Endothelial cell of umbilical vein (primary cell): ENCODE measurements around the gene ZG16B. TPM values are rescaled to one million over a fixed set of nuclear protein-coding genes. Genes with fewer than 3 reads are reported as not detected.

Experiments
- BruUV-seq: library from RNA; stranded (reverse); fragments of 400-500 nt; replicated peaks from 2 replicates; lab custom pipeline; 2021; lab: Mats Ljungman, UMichigan
- CTCF ChIA-PET: fragments of 300-600, 350-600 bp; sonication (Branson Sonifier 250); formaldehyde crosslinking; loops from one replicate; lab custom pipeline; 2021; ENCODE audit warnings: antibody characterized with exemption, inconsistent platforms; lab: Charles Lee
- POLR2A ChIA-PET: fragments of 300-600, 350-600 bp; sonication (Branson Sonifier 250); formaldehyde crosslinking; loops from one replicate; lab custom pipeline; 2021; ENCODE audit warnings: antibody characterized with exemption, inconsistent platforms; lab: Charles Lee
- DNase-seq: peaks from one replicate; pipeline ENCODE4 v3.0.0-alpha.2; 2011; ENCODE audit warnings: low read depth, low spot score
- FAIRE-seq: peaks from 2 replicates; lab custom pipeline; 2011; peaks lifted over from hg19 to GRCh38; lab: Jason Lieb, UNC
- H2AFZ ChIP-seq: 2 replicates; pipeline ENCODE4 v1.6.0; 2012; ENCODE audit warnings: low read depth, low read length, control low read depth, inconsistent platforms
- H3K27ac ChIP-seq: 2 replicates; pipeline ENCODE4 v1.5.1; 2011; ENCODE audit warnings: low read depth, mild to moderate bottlenecking, control low read depth, low read length, moderate library complexity; ENCODE audit not compliant: insufficient read depth
- H3K27me3 ChIP-seq, 2 experiments: 2 replicates each; pipeline versions ENCODE4 v1.6.0 to v1.6.1; 2011; ENCODE audit warnings: low read length in 2 of 2, mixed read lengths in 1 of 2; ENCODE audit not compliant: control insufficient read depth in 2 of 2, insufficient read depth in 2 of 2
- H3K36me3 ChIP-seq, 2 experiments: 2 replicates in 1 of 2; 3 replicates in 1 of 2; pipeline ENCODE4 v1.5.1; 2011; ENCODE audit warnings: low read length in 2 of 2, mild to moderate bottlenecking in 1 of 2, moderate library complexity in 1 of 2; ENCODE audit not compliant: control insufficient read depth in 2 of 2, insufficient read depth in 2 of 2; ENCODE audit errors: extremely low read depth in 1 of 2
- H3K4me1 ChIP-seq: 3 replicates; pipeline ENCODE4 v1.5.1; 2011; ENCODE audit warnings: mild to moderate bottlenecking, low read length; ENCODE audit not compliant: control insufficient read depth, insufficient read depth; ENCODE audit errors: extremely low read depth
- H3K4me2 ChIP-seq: 2 replicates; pipeline ENCODE4 v1.6.1; 2011; ENCODE audit warnings: low read length, control low read depth, mixed read lengths; ENCODE audit not compliant: insufficient read depth
- H3K4me3 ChIP-seq, 3 experiments: fragments of 200-600 bp in 1 of 3; sonication (generic), shearing (Covaris generic) in 1 of 3; replicated peaks in 1 of 3; 2 replicates each; pipeline ENCODE4 v1.5.1; 2011 to 2016; ENCODE audit warnings: control low read depth in 3 of 3, low read length in 3 of 3, mild to moderate bottlenecking in 2 of 3, inconsistent platforms in 1 of 3, low read depth in 1 of 3, moderate library complexity in 1 of 3; ENCODE audit not compliant: insufficient read depth in 1 of 3
- H3K79me2 ChIP-seq: 2 replicates; pipeline ENCODE4 v1.6.0; 2012; ENCODE audit warnings: low read length, inconsistent platforms; ENCODE audit not compliant: control insufficient read depth, insufficient read depth
- H3K9ac ChIP-seq: replicated peaks from 2 replicates; pipeline ENCODE3; 2011; ENCODE audit warnings: low read length, control low read depth; ENCODE audit not compliant: insufficient read depth; ENCODE audit errors: extremely low read depth
- H3K9me1 ChIP-seq: replicated peaks from 3 replicates; pipeline ENCODE4 v1.6.0; 2011; ENCODE audit warnings: mild to moderate bottlenecking, low read length; ENCODE audit not compliant: control insufficient read depth, insufficient read depth; ENCODE audit errors: extremely low read depth
- H3K9me3 ChIP-seq: replicated peaks from 2 replicates; pipeline ENCODE4 v1.5.1; 2012; ENCODE audit warnings: low read length, inconsistent platforms; ENCODE audit not compliant: control insufficient read depth, insufficient read depth
- H4K20me1 ChIP-seq: replicated peaks from 2 replicates; pipeline ENCODE3; 2011; ENCODE audit warnings: mild to moderate bottlenecking, low read length; ENCODE audit not compliant: control insufficient read depth, insufficient read depth; ENCODE audit errors: extremely low read depth
- EZH2 ChIP-seq: IDR thresholded peaks from 2 replicates; pipeline ENCODE4 v1.6.1; 2012; ENCODE audit warnings: borderline replicate concordance, low read depth, mild to moderate bottlenecking, moderate library complexity, low read length, inconsistent platforms; ENCODE audit not compliant: severe bottlenecking
- FOS ChIP-seq: IDR thresholded peaks from 2 replicates; pipeline ENCODE4 v1.6.1; 2011; ENCODE audit warnings: mild to moderate bottlenecking, low read length, moderate library complexity, borderline replicate concordance; ENCODE audit not compliant: insufficient read depth
- GATA2 ChIP-seq: IDR thresholded peaks from 2 replicates; pipeline ENCODE4 v1.7.0; 2011; ENCODE audit warnings: low read depth, mild to moderate bottlenecking, moderate library complexity, mixed read lengths, low read length; ENCODE audit not compliant: insufficient read length, insufficient read depth
- JUN ChIP-seq: IDR thresholded peaks from 2 replicates; pipeline ENCODE4 v1.6.1; 2011; ENCODE audit warnings: borderline replicate concordance, low read depth; ENCODE audit not compliant: insufficient read length, insufficient read depth
- MYC ChIP-seq: IDR thresholded peaks from one replicate; pipeline ENCODE4 v1.6.1; 2011; ENCODE audit warnings: mild to moderate bottlenecking, low read depth, low read length
- POLR2A ChIP-seq: IDR thresholded peaks from 2 replicates; pipeline ENCODE4 v1.6.1; 2012; ENCODE audit warnings: low read depth, mild to moderate bottlenecking, control low read depth, low read length
- POLR2AphosphoS5 ChIP-seq: IDR thresholded peaks from 2 replicates; pipeline ENCODE4 v1.6.1; 2012; ENCODE audit warnings: low read depth, mild to moderate bottlenecking, control low read depth, low read length, moderate library complexity; ENCODE audit not compliant: insufficient read depth
- dilution Hi-C: fragments of 300-500 bp; cut with MboI; formaldehyde crosslinking; loops from one replicate; pipeline ENCODE4 v1.15.0; 2019; ENCODE audit warnings: low sequenced_read_pairs; ENCODE audit not compliant: extremely low pct_ligation_motif_present
- intact Hi-C: fragments of 100-400 bp; cut with micrococcal nuclease; formaldehyde crosslinking; loops from one replicate; pipeline ENCODE4 v1.10.0; 2022
- polyA plus RNA-seq, 4 experiments: library from polyadenylated mRNA; depleted of rRNA in 3 of 4; stranded (reverse) in 3 of 4; unstranded in 1 of 4; fragments of >200 nt; gene quantifications; 2 replicates each; pipeline versions ENCODE4 v1.2.1 to v1.2.3, GENCODE V29; 2011 to 2012; ENCODE audit warnings: missing spikeins in 1 of 4
- small RNA-seq: library from RNA; depleted of rRNA; stranded (forward); fragments of <200 nt; gene quantifications from one replicate; pipeline ENCODE3, GENCODE V24; 2012; ENCODE audit warnings: low replicate concordance, low read depth; ENCODE audit not compliant: insufficient read depth, insufficient read length
- total RNA-seq: library from RNA; stranded (reverse); gene quantifications from 2 replicates; pipeline ENCODE4 v1.2.3, GENCODE V29; 2021
- TF ChIP-seq, protein P1 (sequence below), 2 donors: IDR thresholded peaks; 1 replicate in 1 of 2; 2 replicates in 1 of 2; pipeline ENCODE4 v1.5.1; 2011; ENCODE audit warnings: low read length in 2 of 2, mild to moderate bottlenecking in 2 of 2, moderate library complexity in 2 of 2, control low read depth in 1 of 2, inconsistent platforms in 1 of 2, low read depth in 1 of 2; ENCODE audit not compliant: insufficient read depth in 1 of 2; ENCODE audit errors: extremely low read depth in 1 of 2
- TF ChIP-seq, protein P2 (sequence below): IDR thresholded peaks from 2 replicates; pipeline ENCODE4 v1.6.1; 2011; ENCODE audit not compliant: insufficient read depth, insufficient read length

The ZG16B gene
- total and polyA plus RNA-seq, 2 donors (not counting 3 experiments of a cell fraction or from before 2014, with no cell fraction given) = 0.22 TPM; not detected in 1

DNA sequence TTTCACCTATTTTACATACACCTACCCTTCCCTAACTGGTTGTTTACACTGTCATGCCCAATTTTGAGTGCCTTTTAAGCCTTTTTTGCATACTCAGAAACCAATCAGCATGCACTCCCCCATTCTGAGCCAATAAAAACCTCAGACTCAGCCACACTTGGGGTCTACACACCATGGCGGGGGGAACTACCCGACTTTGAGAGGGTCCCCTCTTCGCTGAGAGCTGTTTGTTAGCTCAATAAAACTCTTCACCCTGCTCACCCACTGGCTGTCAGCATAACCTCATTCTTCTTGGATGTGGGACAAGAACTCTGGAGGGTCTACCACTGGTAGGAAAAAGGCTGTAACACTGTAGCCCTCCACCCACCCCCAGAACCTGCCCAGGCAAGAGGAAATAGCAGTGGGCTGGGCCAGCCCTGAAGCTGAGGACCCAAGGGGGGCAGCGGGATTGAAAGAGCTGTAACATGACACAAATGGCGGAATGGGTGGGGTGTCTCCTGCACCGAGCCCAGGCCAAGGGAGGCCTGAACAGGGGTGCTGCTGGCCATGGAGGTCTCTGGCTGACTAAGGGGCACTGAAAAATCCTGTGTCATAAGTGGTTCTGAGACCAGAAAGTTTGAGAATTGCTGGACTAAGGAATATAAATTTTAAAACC, 49.9 kb downstream of the ZG16B start:
- peaks cover 5% of the 10 kb centered on the region for H3K79me2 ChIP-seq
- H3K36me3 ChIP-seq = no peaks in the 10 kb centered on the region
- H3K9ac ChIP-seq = no peak overlapping the region
- FAIRE-seq = no peak
- dilution Hi-C loops (no loop called here), intact Hi-C loops (no loop called here)
- H3K27ac ChIP-seq = no peak overlapping the region
- no peak for DNase-seq
- no peak overlapping the region for H3K4me2 ChIP-seq
- no peak for TF ChIP-seq GATA2
- TF ChIP-seq, protein P1, sequence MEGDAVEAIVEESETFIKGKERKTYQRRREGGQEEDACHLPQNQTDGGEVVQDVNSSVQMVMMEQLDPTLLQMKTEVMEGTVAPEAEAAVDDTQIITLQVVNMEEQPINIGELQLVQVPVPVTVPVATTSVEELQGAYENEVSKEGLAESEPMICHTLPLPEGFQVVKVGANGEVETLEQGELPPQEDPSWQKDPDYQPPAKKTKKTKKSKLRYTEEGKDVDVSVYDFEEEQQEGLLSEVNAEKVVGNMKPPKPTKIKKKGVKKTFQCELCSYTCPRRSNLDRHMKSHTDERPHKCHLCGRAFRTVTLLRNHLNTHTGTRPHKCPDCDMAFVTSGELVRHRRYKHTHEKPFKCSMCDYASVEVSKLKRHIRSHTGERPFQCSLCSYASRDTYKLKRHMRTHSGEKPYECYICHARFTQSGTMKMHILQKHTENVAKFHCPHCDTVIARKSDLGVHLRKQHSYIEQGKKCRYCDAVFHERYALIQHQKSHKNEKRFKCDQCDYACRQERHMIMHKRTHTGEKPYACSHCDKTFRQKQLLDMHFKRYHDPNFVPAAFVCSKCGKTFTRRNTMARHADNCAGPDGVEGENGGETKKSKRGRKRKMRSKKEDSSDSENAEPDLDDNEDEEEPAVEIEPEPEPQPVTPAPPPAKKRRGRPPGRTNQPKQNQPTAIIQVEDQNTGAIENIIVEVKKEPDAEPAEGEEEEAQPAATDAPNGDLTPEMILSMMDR (IDR thresholded peaks at IDR 0.05; ENCODE audit: extremely low read depth in 1 of 2, insufficient read depth in 1 of 2, low read depth in 1 of 2, low read length in 2 of 2) = no peak
- no peak for TF ChIP-seq MYC
- TF ChIP-seq, protein P2, sequence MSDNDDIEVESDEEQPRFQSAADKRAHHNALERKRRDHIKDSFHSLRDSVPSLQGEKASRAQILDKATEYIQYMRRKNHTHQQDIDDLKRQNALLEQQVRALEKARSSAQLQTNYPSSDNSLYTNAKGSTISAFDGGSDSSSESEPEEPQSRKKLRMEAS = no peak
- no peak for TF ChIP-seq POLR2AphosphoS5
- TF ChIP-seq EZH2 = no peak
- no peak for TF ChIP-seq JUN
- no peak for TF ChIP-seq FOS
- no peak for TF ChIP-seq POLR2A
- H4K20me1 ChIP-seq = no peaks in the 10 kb centered on the region
- POLR2A ChIA-PET = no interaction called here
- no peak overlapping the region for H2AFZ ChIP-seq
- H3K4me1 ChIP-seq = peaks cover 7% of the 10 kb centered on the region
- H3K4me3 ChIP-seq = no peak overlapping the region
- H3K9me3 ChIP-seq = no peaks in the 10 kb centered on the region
- BruUV-seq = no TSS peak
- no peaks in the 10 kb centered on the region for H3K9me1 ChIP-seq
- CTCF ChIA-PET = interaction anchor here (0.6 to 2.0 kb wide), 4 partner anchors 27 to 185 kb away, joined by 3 to 6 read pairs (median 4); no protein-coding TSS in a partner anchor
- no peaks in the 10 kb centered on the region for H3K27me3 ChIP-seq

Small RNA genes lying within 50 kb of the gene (small RNA-seq; reads per million reads assigned to genes)
- not detected for gene SNORA3C

Other genes starting within 250 kb of the ZG16B start
- 30.8 and 32.2 TPM in 2 replicates for gene KCTD5, start 147.8 kb upstream of the ZG16B start, total RNA-seq
- 42.0 and 61.4 TPM in 2 replicates for gene KCTD5, start 147.8 kb upstream of the ZG16B start, polyA plus RNA-seq
- 0.53 and 0.60 TPM in 2 replicates for gene PRSS27, start 110.1 kb upstream of the ZG16B start, total RNA-seq
- 0.33 and 0.53 TPM in 2 replicates for gene PRSS27, start 110.1 kb upstream of the ZG16B start, polyA plus RNA-seq
- gene SRRM2, start 77.7 kb upstream of the ZG16B start, total RNA-seq = 483 and 492 TPM in 2 replicates
- gene SRRM2, start 77.7 kb upstream of the ZG16B start, polyA plus RNA-seq = 270 and 296 TPM in 2 replicates
- 158 and 251 TPM in 2 replicates for gene ELOB, start 53.0 kb upstream of the ZG16B start, total RNA-seq
- 848 and 1,320 TPM in 2 replicates for gene ELOB, start 53.0 kb upstream of the ZG16B start, polyA plus RNA-seq
- not detected in 2 replicates for gene PRSS33, start 42.7 kb upstream of the ZG16B start, total RNA-seq
- not detected in 2 replicates for gene PRSS33, start 42.7 kb upstream of the ZG16B start, polyA plus RNA-seq
- gene PRSS41, start 31.8 kb upstream of the ZG16B start, total RNA-seq = not detected in 2 replicates
- gene PRSS41, start 31.8 kb upstream of the ZG16B start, polyA plus RNA-seq = not detected in 2 replicates
- gene PRSS21, start 13.1 kb upstream of the ZG16B start, total RNA-seq = not detected in 2 replicates
- 0.19 and 0.28 TPM in 2 replicates for gene PRSS21, start 13.1 kb upstream of the ZG16B start, polyA plus RNA-seq
- not detected in 2 replicates for gene PRSS22, start 27.9 kb downstream of the ZG16B start, total RNA-seq
- not detected in 2 replicates for gene PRSS22, start 27.9 kb downstream of the ZG16B start, polyA plus RNA-seq
- 18.3 and 24.1 TPM in 2 replicates for gene FLYWCH2, start 52.9 kb downstream of the ZG16B start, total RNA-seq
- gene FLYWCH2, start 52.9 kb downstream of the ZG16B start, polyA plus RNA-seq = 34.6 and 45.1 TPM in 2 replicates
- 51.2 and 51.7 TPM in 2 replicates for gene FLYWCH1, start 81.6 kb downstream of the ZG16B start, total RNA-seq
- gene FLYWCH1, start 81.6 kb downstream of the ZG16B start, polyA plus RNA-seq = 32.0 and 37.3 TPM in 2 replicates
- gene KREMEN2, start 134.0 kb downstream of the ZG16B start, total RNA-seq = not detected in 2 replicates
- not detected in 2 replicates for gene KREMEN2, start 134.0 kb downstream of the ZG16B start, polyA plus RNA-seq
- gene PAQR4, start 139.0 kb downstream of the ZG16B start, total RNA-seq = 25.4 and 31.2 TPM in 2 replicates
- 23.8 and 25.7 TPM in 2 replicates for gene PAQR4, start 139.0 kb downstream of the ZG16B start, polyA plus RNA-seq
- gene PKMYT1, start 150.1 kb downstream of the ZG16B start, total RNA-seq = 36.1 and 48.5 TPM in 2 replicates
- 26.1 and 46.1 TPM in 2 replicates for gene PKMYT1, start 150.1 kb downstream of the ZG16B start, polyA plus RNA-seq
- gene CLDN9, start 182.6 kb downstream of the ZG16B start, total RNA-seq = not detected in 2 replicates
- gene CLDN9, start 182.6 kb downstream of the ZG16B start, polyA plus RNA-seq = 0.06 TPM in 1 of 2 replicates, not detected in the other
- not detected in 2 replicates for gene CLDN6, start 187.9 kb downstream of the ZG16B start, total RNA-seq
- gene CLDN6, start 187.9 kb downstream of the ZG16B start, polyA plus RNA-seq = 0.28 and 0.80 TPM in 2 replicates
- gene TNFRSF12A, start 190.1 kb downstream of the ZG16B start, total RNA-seq = 162 and 169 TPM in 2 replicates
- 187 and 248 TPM in 2 replicates for gene TNFRSF12A, start 190.1 kb downstream of the ZG16B start, polyA plus RNA-seq
- 25.8 and 28.7 TPM in 2 replicates for gene HCFC1R1, start 193.6 kb downstream of the ZG16B start, total RNA-seq
- gene HCFC1R1, start 193.6 kb downstream of the ZG16B start, polyA plus RNA-seq = 49.3 and 64.5 TPM in 2 replicates
- 23.9 and 24.1 TPM in 2 replicates for gene THOC6, start 193.7 kb downstream of the ZG16B start, total RNA-seq
- 36.9 and 39.3 TPM in 2 replicates for gene THOC6, start 193.7 kb downstream of the ZG16B start, polyA plus RNA-seq
- not detected in 2 replicates for gene BICDL2, start 206.6 kb downstream of the ZG16B start, total RNA-seq
- gene BICDL2, start 206.6 kb downstream of the ZG16B start, polyA plus RNA-seq = not detected in 2 replicates
- 0.21 and 0.35 TPM in 2 replicates for gene MMP25, start 216.3 kb downstream of the ZG16B start, total RNA-seq
- gene MMP25, start 216.3 kb downstream of the ZG16B start, polyA plus RNA-seq = 0.08 and 0.13 TPM in 2 replicates
- gene IL32, start 235.3 kb downstream of the ZG16B start, total RNA-seq = 55.7 and 127 TPM in 2 replicates
- gene IL32, start 235.3 kb downstream of the ZG16B start, polyA plus RNA-seq = 336 and 493 TPM in 2 replicates